K562 (cell line): ENCODE measurements around the gene OR52B6. TPM values are rescaled to one million over a fixed set of nuclear protein-coding genes. Genes with fewer than 3 reads are reported as not detected.

Experiments
- BRCA1 ChIP-seq, 2 experiments: fragments of 450-650 bp in 1 of 2; sonication (generic) in 1 of 2; formaldehyde crosslinking in 1 of 2; IDR thresholded peaks; 2 replicates each; pipeline versions ENCODE4 v1.5.0 to v1.6.1; 2017 to 2020; ENCODE audit warnings: mild to moderate bottlenecking in 1 of 2, missing genetic modification reagents in 1 of 2
- CHD1 ChIP-seq: fragments of 200-600 bp; sonication (generic); IDR thresholded peaks from one replicate; pipeline ENCODE4 v1.6.1; 2012; ENCODE audit warnings: mild to moderate bottlenecking, moderate library complexity, low read length, inconsistent platforms
- CHD2 ChIP-seq: IDR thresholded peaks from 2 replicates; pipeline ENCODE4 v1.6.1; 2011; ENCODE audit warnings: low read depth, low read length
- ERF ChIP-seq: fragments of 450-650 bp; formaldehyde crosslinking; IDR thresholded peaks from 2 replicates; pipeline ENCODE4 v1.4.0; 2020; ENCODE audit warnings: mild to moderate bottlenecking, mixed read lengths
- HSF4 ChIP-seq: fragments of 250-450 bp; sonication (Bioruptor Pico); IDR thresholded peaks from 2 replicates; pipeline ENCODE4 v2.1.2; 2022; ENCODE audit warnings: mild to moderate bottlenecking, moderate library complexity, borderline replicate concordance
- NRF1 ChIP-seq, 2 experiments: fragments of 450-650 bp; IDR thresholded peaks in 1 of 2; conservative IDR thresholded peaks in 1 of 2; 2 replicates each; pipeline ENCODE4 v1.6.1; 2014; ENCODE audit warnings: mild to moderate bottlenecking in 2 of 2
- RBM15 ChIP-seq: fragments of 200-400 bp; formaldehyde crosslinking; IDR thresholded peaks from 2 replicates; pipeline ENCODE4 v1.6.1; 2018; ENCODE audit warnings: mild to moderate bottlenecking, low read length, moderate library complexity; ENCODE audit not compliant: insufficient read depth
- RBM34 ChIP-seq: fragments of 200-400 bp; formaldehyde crosslinking; IDR thresholded peaks from 2 replicates; pipeline ENCODE4 v1.6.1; 2018; ENCODE audit warnings: low read length, borderline replicate concordance; ENCODE audit not compliant: insufficient read depth
- RHOXF2B ChIP-seq: fragments of 250-450 bp; sonication (Bioruptor Pico); conservative IDR thresholded peaks from 2 replicates; pipeline ENCODE4 v1.5.1; 2021
- SIN3A ChIP-seq, 2 experiments: fragments of 150-350 bp in 1 of 2; IDR thresholded peaks; 2 replicates each; pipeline ENCODE4 v1.6.1; 2011 to 2016; ENCODE audit warnings: borderline replicate concordance in 2 of 2, low read depth in 2 of 2, low read length in 2 of 2, mild to moderate bottlenecking in 2 of 2, moderate library complexity in 2 of 2; ENCODE audit not compliant: control insufficient read depth in 1 of 2
- SNRNP70 ChIP-seq: fragments of 200-400 bp; formaldehyde crosslinking; optimal IDR thresholded peaks from 2 replicates; pipeline ENCODE3; 2017; ENCODE audit warnings: low read depth, low read length
- TCF7 ChIP-seq: sonication (generic); IDR thresholded peaks from 2 replicates; pipeline ENCODE4 v1.6.1; 2016; ENCODE audit warnings: antibody characterized with exemption, borderline replicate concordance
- ZNF121 ChIP-seq: sonication (generic); formaldehyde crosslinking; conservative IDR thresholded peaks from 2 replicates; pipeline ENCODE4 v1.8.0; 2022; ENCODE audit warnings: missing genetic modification reagents
- ZNF79 ChIP-seq: fragments of 250-450 bp; sonication (Bioruptor Pico); IDR thresholded peaks from 2 replicates; pipeline ENCODE4 v1.4.0; 2020; ENCODE audit warnings: low read depth, mild to moderate bottlenecking, moderate library complexity
- polyA plus RNA-seq, 8 experiments: library from polyadenylated mRNA; depleted of rRNA in 4 of 8; stranded (reverse) in 5 of 8; unstranded in 3 of 8; fragments of >200 nt; fragmentation: Nextera tagmentation in 2 of 8; fragmentation: Illumina TruSeq in 1 of 8; extraction: Ambion mirVana in 2 of 8; extraction: Trizol in 1 of 8; gene quantifications; 2 replicates each; pipeline versions ENCODE4 v1.2.1 to v1.2.3, GENCODE V29; 2011 to 2014; ENCODE audit warnings: inconsistent platforms in 1 of 8, missing spikeins in 1 of 8
- total RNA-seq, 7 experiments: library from RNA; depleted of rRNA in 6 of 7; stranded (reverse); fragments of >200 nt in 6 of 7; fragmentation: Illumina TruSeq in 2 of 7; extraction: Trizol in 2 of 7; gene quantifications; 2 replicates each; pipeline versions ENCODE4 v1.2.1 to v1.2.3, GENCODE V29; 2011 to 2021; ENCODE audit warnings: low replicate concordance in 1 of 7
- TF ChIP-seq, protein P1 (sequence below), 2 experiments: fragments of 450-650 bp in 1 of 2; IDR thresholded peaks; 2 replicates each; pipeline ENCODE4 v1.6.1; 2011 to 2017; ENCODE audit warnings: low read depth in 2 of 2, antibody characterized with exemption in 1 of 2, borderline replicate concordance in 1 of 2, low read length in 1 of 2, mild to moderate bottlenecking in 1 of 2, mixed read lengths in 1 of 2; ENCODE audit not compliant: control insufficient read depth in 1 of 2
- TF ChIP-seq, protein P2 (sequence below): IDR thresholded peaks from 2 replicates; pipeline ENCODE4 v1.6.1; 2011; ENCODE audit warnings: borderline replicate concordance, low read depth, mild to moderate bottlenecking, moderate library complexity, low read length; ENCODE audit not compliant: insufficient read depth, poor library complexity, severe bottlenecking
- TF ChIP-seq, protein P3 (sequence below): fragments of 250-450 bp; sonication (Bioruptor Pico); IDR thresholded peaks from 2 replicates; pipeline ENCODE4 v1.4.0; 2020; ENCODE audit warnings: borderline replicate concordance
- TF ChIP-seq, protein P4 (sequence below): fragments of 450-650 bp; IDR thresholded peaks from 2 replicates; pipeline ENCODE4 v1.6.1; 2017; ENCODE audit warnings: antibody characterized with exemption

Gene OR52B6
- total and polyA plus RNA-seq, 9 of the 15 experiments (the other 6 are each of a cell fraction or from before 2014, with no cell fraction given) = not detected

DNA sequence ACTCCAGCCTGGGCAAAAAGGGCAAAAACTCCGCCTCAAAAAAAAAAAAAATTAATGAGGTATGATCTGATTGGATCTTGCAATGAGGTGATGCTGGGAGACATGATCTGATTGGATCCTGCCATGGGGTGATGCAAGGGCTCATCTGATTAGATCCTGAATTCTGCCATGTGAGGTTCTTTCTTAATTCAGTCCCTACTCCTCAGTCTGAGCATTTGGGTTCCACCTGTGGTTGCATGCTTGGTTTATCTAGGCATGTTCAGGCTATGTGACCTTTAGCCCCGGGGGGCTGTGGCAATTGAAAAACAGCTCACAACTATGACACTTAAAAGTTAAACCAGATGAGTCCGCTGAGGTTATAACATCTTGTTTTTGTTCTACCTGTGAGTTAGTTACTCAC, 10.9 kb downstream of the OR52B6 start (continued):
- TF ChIP-seq ZNF79 = no peak
- TF ChIP-seq, protein P1, sequence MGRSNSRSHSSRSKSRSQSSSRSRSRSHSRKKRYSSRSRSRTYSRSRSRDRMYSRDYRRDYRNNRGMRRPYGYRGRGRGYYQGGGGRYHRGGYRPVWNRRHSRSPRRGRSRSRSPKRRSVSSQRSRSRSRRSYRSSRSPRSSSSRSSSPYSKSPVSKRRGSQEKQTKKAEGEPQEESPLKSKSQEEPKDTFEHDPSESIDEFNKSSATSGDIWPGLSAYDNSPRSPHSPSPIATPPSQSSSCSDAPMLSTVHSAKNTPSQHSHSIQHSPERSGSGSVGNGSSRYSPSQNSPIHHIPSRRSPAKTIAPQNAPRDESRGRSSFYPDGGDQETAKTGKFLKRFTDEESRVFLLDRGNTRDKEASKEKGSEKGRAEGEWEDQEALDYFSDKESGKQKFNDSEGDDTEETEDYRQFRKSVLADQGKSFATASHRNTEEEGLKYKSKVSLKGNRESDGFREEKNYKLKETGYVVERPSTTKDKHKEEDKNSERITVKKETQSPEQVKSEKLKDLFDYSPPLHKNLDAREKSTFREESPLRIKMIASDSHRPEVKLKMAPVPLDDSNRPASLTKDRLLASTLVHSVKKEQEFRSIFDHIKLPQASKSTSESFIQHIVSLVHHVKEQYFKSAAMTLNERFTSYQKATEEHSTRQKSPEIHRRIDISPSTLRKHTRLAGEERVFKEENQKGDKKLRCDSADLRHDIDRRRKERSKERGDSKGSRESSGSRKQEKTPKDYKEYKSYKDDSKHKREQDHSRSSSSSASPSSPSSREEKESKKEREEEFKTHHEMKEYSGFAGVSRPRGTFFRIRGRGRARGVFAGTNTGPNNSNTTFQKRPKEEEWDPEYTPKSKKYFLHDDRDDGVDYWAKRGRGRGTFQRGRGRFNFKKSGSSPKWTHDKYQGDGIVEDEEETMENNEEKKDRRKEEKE (IDR thresholded peaks at IDR 0.05; ENCODE audit: borderline replicate concordance in 1 of 2, control insufficient read depth in 1 of 2, low read depth in 2 of 2, low read length in 1 of 2) = no peak
- TF ChIP-seq RBM34 = no peak
- TF ChIP-seq BRCA1 (IDR thresholded peaks at IDR 0.05) = no peak
- no peak for TF ChIP-seq BRCA1 (CRISPR knock-in tag; IDR thresholded peaks at IDR 0.05)
- no peak for TF ChIP-seq TCF7
- TF ChIP-seq SNRNP70 = no peak
- TF ChIP-seq, protein P2, sequence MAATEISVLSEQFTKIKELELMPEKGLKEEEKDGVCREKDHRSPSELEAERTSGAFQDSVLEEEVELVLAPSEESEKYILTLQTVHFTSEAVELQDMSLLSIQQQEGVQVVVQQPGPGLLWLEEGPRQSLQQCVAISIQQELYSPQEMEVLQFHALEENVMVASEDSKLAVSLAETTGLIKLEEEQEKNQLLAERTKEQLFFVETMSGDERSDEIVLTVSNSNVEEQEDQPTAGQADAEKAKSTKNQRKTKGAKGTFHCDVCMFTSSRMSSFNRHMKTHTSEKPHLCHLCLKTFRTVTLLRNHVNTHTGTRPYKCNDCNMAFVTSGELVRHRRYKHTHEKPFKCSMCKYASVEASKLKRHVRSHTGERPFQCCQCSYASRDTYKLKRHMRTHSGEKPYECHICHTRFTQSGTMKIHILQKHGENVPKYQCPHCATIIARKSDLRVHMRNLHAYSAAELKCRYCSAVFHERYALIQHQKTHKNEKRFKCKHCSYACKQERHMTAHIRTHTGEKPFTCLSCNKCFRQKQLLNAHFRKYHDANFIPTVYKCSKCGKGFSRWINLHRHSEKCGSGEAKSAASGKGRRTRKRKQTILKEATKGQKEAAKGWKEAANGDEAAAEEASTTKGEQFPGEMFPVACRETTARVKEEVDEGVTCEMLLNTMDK = no peak
- TF ChIP-seq, protein P3, sequence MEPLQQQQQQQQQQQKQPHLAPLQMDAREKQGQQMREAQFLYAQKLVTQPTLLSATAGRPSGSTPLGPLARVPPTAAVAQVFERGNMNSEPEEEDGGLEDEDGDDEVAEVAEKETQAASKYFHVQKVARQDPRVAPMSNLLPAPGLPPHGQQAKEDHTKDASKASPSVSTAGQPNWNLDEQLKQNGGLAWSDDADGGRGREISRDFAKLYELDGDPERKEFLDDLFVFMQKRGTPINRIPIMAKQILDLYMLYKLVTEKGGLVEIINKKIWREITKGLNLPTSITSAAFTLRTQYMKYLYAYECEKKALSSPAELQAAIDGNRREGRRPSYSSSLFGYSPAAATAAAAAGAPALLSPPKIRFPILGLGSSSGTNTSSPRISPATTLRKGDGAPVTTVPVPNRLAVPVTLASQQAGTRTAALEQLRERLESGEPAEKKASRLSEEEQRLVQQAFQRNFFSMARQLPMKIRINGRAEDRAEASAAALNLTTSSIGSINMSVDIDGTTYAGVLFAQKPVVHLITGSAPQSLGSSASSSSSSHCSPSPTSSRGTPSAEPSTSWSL = no peak
- no peak for TF ChIP-seq NRF1 (conservative IDR thresholded peaks at IDR 0.05 in 1 of 2, IDR thresholded peaks at IDR 0.05 in 1 of 2)
- TF ChIP-seq ERF = no peak
- TF ChIP-seq, protein P4, sequence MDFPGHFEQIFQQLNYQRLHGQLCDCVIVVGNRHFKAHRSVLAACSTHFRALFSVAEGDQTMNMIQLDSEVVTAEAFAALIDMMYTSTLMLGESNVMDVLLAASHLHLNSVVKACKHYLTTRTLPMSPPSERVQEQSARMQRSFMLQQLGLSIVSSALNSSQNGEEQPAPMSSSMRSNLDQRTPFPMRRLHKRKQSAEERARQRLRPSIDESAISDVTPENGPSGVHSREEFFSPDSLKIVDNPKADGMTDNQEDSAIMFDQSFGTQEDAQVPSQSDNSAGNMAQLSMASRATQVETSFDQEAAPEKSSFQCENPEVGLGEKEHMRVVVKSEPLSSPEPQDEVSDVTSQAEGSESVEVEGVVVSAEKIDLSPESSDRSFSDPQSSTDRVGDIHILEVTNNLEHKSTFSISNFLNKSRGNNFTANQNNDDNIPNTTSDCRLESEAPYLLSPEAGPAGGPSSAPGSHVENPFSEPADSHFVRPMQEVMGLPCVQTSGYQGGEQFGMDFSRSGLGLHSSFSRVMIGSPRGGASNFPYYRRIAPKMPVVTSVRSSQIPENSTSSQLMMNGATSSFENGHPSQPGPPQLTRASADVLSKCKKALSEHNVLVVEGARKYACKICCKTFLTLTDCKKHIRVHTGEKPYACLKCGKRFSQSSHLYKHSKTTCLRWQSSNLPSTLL = no peak
- TF ChIP-seq HSF4 = no peak
- no peak for TF ChIP-seq CHD1
- no peak for TF ChIP-seq CHD2
- TF ChIP-seq ZNF121 (CRISPR knock-in tag) = no peak
- no peak for TF ChIP-seq RBM15
- TF ChIP-seq SIN3A (IDR thresholded peaks at IDR 0.05; ENCODE audit: borderline replicate concordance in 2 of 2, control insufficient read depth in 1 of 2, low read depth in 2 of 2, low read length in 2 of 2) = no peak
- TF ChIP-seq RHOXF2B = no peak
